HG03039 (cell line): ENCODE measurements around the gene SLAMF8.
A peak's percentile ranks its signal among the peaks of the same experiment; 100 is the strongest.

Experiments
- ATAC-seq: cut with Tn5 transposase; IDR thresholded peaks from one replicate; pipeline ENCODE4 v1.9.1; 2021; ENCODE audit warnings: mild to moderate bottlenecking, moderate library complexity; ENCODE audit not compliant: unreplicated experiment

The SLAMF8 gene

GRCh38 chr1:159845751-159846629, 19.3 kb downstream of the SLAMF8 start:
- no peak for ATAC-seq

GRCh38 chr1:159847231-159847630, 20.6 kb downstream of the SLAMF8 start:
- ATAC-seq, result no peak

- ATAC-seq, result no peak
Measured at GRCh38 chr1:159848326-159848725, 21.7 kb downstream of the SLAMF8 start.

GRCh38 chr1:159849626-159850366, 23.1 kb downstream of the SLAMF8 start:
- no peak for ATAC-seq

GRCh38 chr1:159851407-159851806, 24.7 kb downstream of the SLAMF8 start:
- ATAC-seq, result no peak

- no peak for ATAC-seq
Measured at GRCh38 chr1:159853417-159854115, 26.9 kb downstream of the SLAMF8 start.

GRCh38 chr1:159854116-159854692, 27.5 kb downstream of the SLAMF8 start:
- no peak for ATAC-seq

- ATAC-seq, result peak; percentile 69
Measured at GRCh38 chr1:159854693-159855192, 28.1 kb downstream of the SLAMF8 start.

- ATAC-seq, result no peak
Measured at GRCh38 chr1:159855709-159856108, 29.0 kb downstream of the SLAMF8 start.

- no peak for ATAC-seq
Measured at GRCh38 chr1:159856576-159856975, 29.9 kb downstream of the SLAMF8 start.

- ATAC-seq, result no peak
Measured at GRCh38 chr1:159857889-159858288, 31.2 kb downstream of the SLAMF8 start.

GRCh38 chr1:159859767-159860322, 33.2 kb downstream of the SLAMF8 start:
- ATAC-seq, result no peak

- ATAC-seq, result no peak
Measured at GRCh38 chr1:159860456-159860855, 33.8 kb downstream of the SLAMF8 start.

- no peak for ATAC-seq
Measured at GRCh38 chr1:159861218-159861617, 34.5 kb downstream of the SLAMF8 start.

GRCh38 chr1:159862031-159862430, 35.4 kb downstream of the SLAMF8 start:
- ATAC-seq, result no peak

GRCh38 chr1:159862557-159862956, 35.9 kb downstream of the SLAMF8 start, which contains the start of gene VSIG8:
TSS of gene VSIG8 (minus strand) at chr1:159862657. CDS start at chr1:159862521, 136 bp downstream.
- ATAC-seq, result no peak

- no peak for ATAC-seq
Measured at GRCh38 chr1:159864262-159864661, 37.6 kb downstream of the SLAMF8 start.

- no peak for ATAC-seq
Measured at GRCh38 chr1:159866066-159866465, 39.4 kb downstream of the SLAMF8 start.

- no peak for ATAC-seq
Measured at GRCh38 chr1:159866905-159867663, 40.4 kb downstream of the SLAMF8 start.

GRCh38 chr1:159867664-159868026, 41.0 kb downstream of the SLAMF8 start:
- no peak for ATAC-seq
